Fibroblast of skin of back (primary cell): Measurements from ENCODE around the gene TNFRSF12A.

Source experiments
- DNase-seq: peaks from one replicate; pipeline ENCODE4 v3.0.0-alpha.2; 2013

Gene TNFRSF12A

DNA sequence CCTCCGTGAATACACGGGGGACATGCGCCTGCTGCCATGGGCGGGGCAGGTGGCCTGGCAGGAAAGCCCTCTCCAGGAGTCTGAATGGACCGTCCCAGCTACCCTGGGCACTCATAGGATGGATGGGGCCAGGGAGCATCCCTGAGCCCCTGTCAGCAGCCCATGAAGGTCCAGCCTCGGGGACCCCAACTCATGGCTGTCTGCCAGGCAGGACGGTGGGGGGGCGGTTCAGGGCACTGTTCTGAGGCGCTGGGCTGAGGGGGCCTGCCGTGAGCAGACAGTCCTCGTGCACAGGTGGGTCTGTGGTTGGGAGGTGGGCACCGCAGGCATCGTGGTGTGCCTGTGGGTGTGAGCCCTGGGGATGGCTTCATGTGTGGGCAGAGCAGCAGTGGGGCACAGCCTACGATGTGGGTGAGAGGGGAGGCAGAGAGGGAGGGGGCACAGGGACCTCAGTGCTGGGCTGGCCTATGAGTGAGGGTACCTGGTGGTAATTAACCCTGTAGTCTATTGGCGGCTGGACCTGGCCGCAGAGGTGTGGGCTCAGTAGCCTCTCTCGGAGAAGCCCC lies 33.5 kb upstream of the TNFRSF12A start:
- no peak for DNase-seq

DNA sequence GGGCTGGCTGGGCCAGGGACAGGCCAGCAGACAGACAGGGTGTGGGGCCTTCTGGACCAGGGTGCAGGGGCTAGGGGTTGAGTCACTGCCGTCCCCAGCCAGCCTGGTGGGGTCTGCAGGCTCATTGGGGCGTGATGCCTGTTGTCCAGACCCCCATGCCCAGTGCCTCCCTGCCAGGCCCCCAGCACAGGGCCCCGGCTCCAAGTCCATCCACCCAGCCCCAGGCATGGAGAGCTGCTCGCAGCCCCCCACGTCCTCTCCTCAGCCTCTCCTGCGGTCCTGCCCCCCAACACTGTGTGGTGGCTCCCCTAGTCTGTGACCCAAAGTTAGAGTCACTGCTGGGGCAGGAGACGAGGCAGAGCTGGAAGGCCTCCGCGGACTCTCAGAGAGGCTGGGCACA lies 32.9 kb upstream of the TNFRSF12A start:
- no peak for DNase-seq

DNA sequence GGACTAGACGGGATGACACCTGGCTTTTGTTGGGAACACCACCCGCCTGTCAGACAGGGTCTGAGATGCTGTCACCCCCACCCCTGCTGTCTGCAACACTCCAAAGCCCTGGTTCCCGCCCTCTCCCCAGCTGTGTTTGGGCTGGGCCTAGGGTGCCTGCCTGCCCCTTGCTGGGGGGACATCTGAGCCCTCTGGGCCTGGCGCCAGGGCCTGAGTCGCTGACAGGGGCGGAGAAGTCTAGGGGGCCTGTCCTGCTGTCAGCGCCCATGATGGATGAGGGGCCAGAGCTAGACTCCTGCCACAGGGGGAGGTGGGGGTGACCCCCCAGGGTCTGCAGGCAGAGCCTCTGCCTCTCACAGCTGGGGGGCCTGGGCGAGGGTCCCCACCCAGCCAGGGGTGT lies 32.3 kb upstream of the TNFRSF12A start:
- peak; percentile 8 for DNase-seq

GRCh38 chr16:2988590-2989099 lies 31.5 kb upstream of the TNFRSF12A start:
- DNase-seq = no peak

- DNase-seq = no peak
Measured at GRCh38 chr16:2990891-2991290, 29.3 kb upstream of the TNFRSF12A start.

- DNase-seq = no peak
Measured at GRCh38 chr16:2991566-2992261, 28.5 kb upstream of the TNFRSF12A start.

DNA sequence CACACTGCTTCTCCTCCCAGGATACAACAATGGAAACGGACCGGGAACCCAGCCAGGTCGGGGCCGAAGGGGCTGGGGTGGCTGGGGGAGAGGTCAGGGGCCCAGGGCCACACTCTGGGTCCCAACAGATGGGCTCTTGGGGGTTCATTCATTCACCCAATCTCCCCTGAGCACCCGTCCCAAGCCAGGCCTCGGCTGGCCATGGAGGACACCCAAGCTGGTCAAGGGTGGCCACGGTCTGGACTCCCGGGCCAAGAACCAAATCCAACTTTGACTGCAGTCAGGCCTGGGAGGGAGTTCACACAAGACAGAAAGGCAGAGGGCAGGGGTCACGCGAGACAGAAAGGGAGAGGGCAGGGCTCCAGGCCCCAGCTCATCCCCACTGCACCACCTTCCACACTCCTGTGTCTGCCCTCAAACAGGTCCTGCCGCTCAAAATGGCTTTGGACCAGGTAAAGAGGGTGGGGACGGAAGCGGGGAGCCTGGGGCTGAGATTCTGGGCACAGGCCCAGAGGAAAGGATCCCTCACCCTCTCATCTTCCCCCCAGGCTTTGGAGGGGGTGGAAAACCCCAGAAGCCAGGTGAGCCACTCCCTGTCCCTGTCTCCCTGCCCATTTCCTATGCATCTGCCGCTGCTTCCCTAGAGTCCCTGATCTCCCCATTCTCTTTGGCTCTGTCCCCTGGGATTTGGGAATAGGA lies 27.6 kb upstream of the TNFRSF12A start:
- DNase-seq = no peak

DNA sequence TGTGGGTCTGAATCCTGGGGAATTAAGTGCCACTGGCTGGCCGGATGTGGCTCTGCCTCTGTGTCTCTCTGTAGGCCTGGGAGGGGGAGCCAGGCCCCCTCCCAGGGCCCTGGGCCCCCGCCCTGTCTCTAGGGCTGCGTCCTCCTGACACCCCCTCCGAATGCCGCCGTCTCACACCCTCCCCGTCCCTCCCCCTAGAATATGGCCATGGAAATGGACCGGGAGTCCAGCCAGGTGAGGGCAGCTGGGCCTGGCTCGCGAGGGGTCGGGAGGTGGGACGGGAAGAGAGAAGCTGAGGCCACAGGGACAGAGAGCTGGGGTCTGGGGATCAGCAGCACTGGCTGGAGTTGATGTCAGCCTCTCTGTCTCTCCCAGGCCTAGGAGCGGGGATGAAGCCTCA lies 23.9 kb upstream of the TNFRSF12A start:
- no peak for DNase-seq

DNA sequence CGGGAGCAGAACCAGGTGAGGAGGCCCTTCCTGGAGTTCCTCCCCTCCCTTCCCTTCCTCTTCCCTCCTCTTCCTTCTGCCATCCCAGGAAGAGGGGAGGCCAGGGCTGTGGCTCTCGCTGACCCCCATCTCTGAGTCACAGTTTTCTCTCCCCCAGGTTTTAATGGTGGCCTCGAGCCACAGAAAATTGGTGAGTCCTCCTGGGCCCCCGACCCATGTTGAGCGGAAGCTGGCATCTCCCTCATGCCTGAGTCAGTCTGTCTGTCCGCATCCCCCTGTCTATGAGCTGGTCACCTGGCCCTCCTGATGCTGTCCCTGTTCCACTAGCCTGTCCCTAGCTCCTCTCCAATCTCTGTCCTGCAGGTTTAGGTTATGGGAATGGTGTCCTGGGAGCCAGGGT lies 20.2 kb upstream of the TNFRSF12A start:
- no peak for DNase-seq

- no peak for DNase-seq
Measured at GRCh38 chr16:3000540-3000939, 19.6 kb upstream of the TNFRSF12A start.

- no peak for DNase-seq
Measured at GRCh38 chr16:3001316-3001715, 18.9 kb upstream of the TNFRSF12A start.

DNA sequence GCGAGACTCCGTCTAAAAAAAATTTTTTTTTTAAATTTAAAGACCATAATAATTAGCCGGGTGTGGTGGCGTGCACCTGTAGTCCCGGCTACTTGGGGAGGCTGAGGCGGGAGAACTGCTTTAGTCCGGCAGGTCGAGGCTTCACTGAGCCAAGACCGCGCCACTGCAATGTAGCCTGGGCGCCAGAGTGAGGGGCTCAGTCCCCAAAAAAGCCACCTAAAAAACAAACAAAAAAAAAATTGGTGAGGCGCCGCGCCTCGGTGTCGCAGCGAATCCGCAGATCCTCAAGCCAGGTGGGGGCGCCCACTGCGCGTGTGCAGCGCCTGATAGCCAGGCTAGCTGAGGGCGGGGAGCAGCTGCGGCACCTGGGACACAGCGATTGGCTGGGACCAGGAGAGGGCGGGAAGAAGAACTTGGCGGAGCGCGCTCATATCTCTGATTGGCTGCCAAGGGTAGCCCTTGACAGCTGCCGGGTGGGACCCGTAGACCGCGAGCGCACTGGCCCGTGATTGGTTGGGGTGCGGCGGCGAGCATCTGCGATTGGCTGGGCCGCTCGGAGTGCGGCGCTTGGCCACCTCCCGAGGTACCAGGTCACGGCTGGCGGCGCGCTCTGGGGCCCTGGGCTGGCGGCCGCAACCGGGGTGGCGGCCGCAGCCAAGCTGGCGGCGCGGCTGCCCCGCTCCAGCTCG lies 16.4 kb upstream of the TNFRSF12A start:
- DNase-seq = peak; percentile 97

DNA sequence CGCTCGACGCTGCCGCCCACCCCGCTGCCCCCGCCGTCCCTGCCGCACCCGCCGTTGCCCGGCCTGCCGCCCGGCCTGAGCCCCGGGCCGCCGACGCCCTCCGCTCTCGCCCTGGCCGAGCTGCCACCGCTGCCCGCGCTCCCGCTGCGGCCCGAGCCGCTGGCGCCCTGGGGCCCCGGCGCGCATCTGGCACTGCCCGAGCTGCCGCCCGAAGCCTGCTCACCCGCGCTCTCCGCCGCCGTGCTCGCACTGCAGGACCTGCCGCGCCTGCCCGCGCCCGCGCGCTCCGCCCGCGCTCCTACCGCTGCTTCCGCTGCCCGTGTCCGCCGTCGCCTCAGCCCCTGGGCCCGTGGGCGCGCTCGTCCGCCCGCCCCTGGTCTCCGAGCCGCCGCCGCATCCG lies 15.8 kb upstream of the TNFRSF12A start:
- DNase-seq = no peak

- DNase-seq = no peak
Measured at GRCh38 chr16:3004781-3005284, 15.3 kb upstream of the TNFRSF12A start.

DNA sequence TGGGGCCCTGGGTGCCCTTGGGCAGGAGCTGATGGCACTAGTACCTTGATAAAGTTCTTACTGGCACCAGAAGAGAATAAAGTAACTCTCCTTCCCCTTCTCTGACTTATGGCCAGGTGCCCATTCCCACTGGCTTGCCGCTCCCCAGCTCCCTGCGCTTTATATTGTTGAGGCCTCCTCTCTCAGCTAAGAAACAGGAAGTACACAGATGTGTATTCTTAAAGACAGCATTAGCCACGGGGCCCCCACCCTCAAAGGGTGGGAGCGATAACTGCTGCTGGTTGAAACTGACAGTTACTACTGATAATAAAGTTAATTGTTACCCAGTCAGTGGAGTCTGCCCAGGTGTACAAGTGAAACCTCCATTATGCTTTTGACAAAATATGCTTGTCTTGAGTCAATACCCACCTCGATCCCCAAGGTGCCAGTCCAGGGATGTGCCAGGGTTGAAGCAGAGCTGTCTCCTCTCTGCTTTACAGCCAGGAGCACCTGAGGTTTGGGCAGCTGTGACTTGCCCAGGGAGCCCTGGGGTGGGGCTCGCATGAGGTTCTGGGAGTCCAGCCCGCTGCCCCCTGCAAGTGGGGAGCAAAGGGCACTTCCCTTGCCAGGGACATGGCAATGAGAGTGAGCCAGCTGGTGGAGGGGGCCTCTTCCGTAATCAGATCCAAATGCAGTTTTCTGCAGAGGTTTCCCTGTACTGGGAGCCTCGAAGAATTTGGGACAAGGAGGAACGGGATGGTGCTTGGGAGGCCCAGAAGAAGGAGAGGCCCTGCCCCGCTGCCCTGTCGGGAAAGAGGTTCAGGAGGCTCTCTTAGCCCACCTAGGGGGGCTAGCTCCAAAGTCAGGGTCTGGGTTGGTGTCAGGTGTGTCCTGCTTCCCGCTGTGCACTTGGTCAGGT lies 12.9 kb upstream of the TNFRSF12A start:
- no peak for DNase-seq

- DNase-seq = no peak
Measured at GRCh38 chr16:3007957-3008689, 12.0 kb upstream of the TNFRSF12A start.

DNA sequence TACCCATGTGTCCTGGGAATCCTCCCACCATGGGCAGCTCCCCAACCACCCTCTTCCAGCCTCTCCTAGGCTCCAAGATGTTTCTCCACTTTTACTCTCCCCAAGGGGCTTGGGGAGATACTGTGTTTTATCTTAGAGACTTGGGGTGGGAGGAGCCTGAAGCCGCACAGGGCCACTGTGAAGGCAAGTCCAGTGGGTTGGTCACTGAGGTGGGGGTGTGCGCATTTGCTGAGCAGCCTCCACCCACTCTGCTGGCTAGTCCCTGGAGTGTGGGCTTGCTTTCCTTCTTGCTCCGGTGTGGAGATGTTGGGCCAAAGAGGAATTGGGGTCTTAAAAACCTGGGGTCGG lies 11.5 kb upstream of the TNFRSF12A start:
- DNase-seq = no peak

DNA sequence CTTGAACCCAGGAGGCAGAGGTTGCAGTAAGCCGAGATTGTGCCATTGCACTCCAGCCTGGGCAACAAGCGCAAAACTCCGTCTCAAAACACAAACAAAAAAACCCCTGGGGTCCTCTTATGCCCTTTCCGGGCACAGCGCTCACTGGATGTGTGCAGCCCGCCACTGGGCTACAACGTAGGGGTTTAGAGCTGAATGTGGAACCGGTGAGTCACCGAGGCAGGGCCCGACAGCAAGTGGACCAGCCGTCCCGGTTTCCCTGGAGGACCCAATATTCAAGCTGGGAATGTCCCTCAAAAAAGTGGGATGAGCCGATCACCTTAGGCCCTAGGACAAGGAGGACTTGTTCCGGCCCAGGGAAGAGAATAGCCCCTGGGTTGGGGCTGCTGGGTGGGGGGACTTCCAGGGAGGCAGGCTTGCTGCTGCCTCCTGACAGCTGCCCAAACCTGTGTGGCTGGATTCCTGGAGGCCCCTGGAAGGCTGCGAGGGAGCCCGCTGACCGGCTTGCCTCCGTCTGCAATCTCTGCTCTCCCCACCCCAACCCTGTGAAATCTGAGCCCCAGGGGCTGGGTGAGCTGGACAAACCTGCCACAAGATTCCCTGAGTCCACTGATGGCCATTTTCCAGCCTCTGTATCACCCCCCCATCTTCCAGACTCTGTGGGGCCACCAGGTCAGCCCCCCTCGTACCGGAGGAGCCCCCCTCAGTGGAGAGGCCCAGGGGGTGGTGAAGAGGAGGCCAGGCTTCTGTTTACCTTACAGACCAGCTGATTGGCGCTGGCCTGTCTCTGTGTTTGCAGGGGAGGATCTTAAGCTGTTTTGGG lies 10.4 kb upstream of the TNFRSF12A start:
- no peak for DNase-seq

DNA sequence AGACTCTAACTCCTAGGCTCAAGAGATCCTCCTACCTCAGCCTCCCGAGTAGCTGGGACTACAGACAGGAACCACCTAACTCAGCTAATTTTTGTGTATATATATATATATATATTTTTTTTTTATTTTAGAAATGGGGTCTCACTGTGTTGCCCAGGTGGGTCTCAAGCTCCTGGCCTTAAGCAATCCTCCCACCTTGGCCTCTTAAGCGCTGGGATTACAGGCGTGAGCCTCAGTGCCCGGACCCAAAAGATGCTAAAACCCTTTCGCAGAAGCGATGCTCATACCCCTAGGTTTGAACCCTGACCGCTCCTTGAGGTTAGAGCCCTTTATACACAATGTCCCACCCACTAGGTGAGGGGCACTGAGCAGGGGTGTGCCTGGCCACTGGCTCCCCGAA lies 9.7 kb upstream of the TNFRSF12A start:
- DNase-seq = no peak

DNA sequence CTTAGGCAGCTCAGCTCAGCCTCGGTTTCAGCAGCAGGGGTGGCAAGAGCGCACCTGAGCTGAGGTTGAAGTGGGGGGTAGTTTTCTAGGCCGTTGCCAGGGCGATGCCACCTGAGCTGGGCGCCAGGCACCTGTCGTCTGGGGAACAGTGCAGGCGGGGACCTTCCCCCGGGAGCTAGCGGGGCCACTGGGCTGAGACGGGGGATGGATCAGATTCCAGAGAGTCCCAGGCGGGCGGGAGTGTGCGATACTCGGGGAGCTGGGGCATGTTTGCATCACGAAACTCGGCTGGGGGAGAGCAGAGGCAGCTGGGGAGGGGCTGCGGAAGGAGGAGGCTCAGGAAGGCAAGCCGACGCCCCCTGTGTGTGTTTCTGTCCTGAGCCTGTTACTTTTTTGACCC lies 7.9 kb upstream of the TNFRSF12A start:
- DNase-seq = no peak
